Activated CD4-positive, alpha-beta memory T cell treated with anti-CD3 and anti-CD28 coated beads for 36 hours (primary cell): ENCODE measurements around the gene TBC1D2B. TPM values are rescaled to one million over a fixed set of nuclear protein-coding genes. Genes with fewer than 3 reads are reported as not detected.
"Not testable (repeated sequence)": the region's sequence is repeated elsewhere in the genome, so short reads cannot be mapped to it uniquely, and the experiment has no call there.

Experiments used
- CTCF ChIA-PET: fragments of 350-600 bp; sonication (Branson Sonifier 250); formaldehyde crosslinking; loops from one replicate; lab custom pipeline; 2021; ENCODE audit warnings: antibody characterized with exemption, inconsistent platforms; lab: Charles Lee
- POLR2A ChIA-PET: fragments of 350-600 bp; sonication (Branson Sonifier 250); formaldehyde crosslinking; loops from one replicate; lab custom pipeline; 2021; ENCODE audit warnings: antibody characterized with exemption; lab: Charles Lee
- DNase-seq: peaks from one replicate; pipeline ENCODE4 v3.0.0-alpha.2; 2020
- H3K27ac Mint-ChIP-seq: one replicate; pipeline ENCODE4 v1.8.0; 2021; ENCODE audit warnings: mixed read lengths
- H3K27me3 Mint-ChIP-seq: one replicate; pipeline ENCODE4 v1.8.0; 2021; ENCODE audit warnings: mixed read lengths
- H3K36me3 Mint-ChIP-seq: one replicate; pipeline ENCODE4 v1.8.0; 2021; ENCODE audit warnings: mixed read lengths
- H3K4me1 Mint-ChIP-seq: one replicate; pipeline ENCODE4 v1.8.0; 2021; ENCODE audit warnings: low read depth, mixed read lengths
- H3K4me3 Mint-ChIP-seq: one replicate; pipeline ENCODE4 v1.8.0; 2021; ENCODE audit warnings: mild to moderate bottlenecking, mixed read lengths
- H3K9me3 Mint-ChIP-seq: one replicate; pipeline ENCODE4 v1.8.0; 2021; ENCODE audit warnings: mixed read lengths
- intact Hi-C: fragments of 100-400 bp; cut with micrococcal nuclease; formaldehyde crosslinking; loops from one replicate; pipeline ENCODE4 v1.15.1; 2023
- total RNA-seq, 2 experiments: library from RNA; stranded (reverse); gene quantifications; one replicate each; pipeline ENCODE4 v1.2.3, GENCODE V29; 2021

TBC1D2B gene
- total RNA-seq, 2 experiments from 2014 or later = 47.9 to 57.8 TPM

GRCh38 chr15:77998592-77998991, 78.9 kb downstream of the TBC1D2B start:
- ChIA-PET POLR2A (no interaction called here), CTCF (interaction anchor here (1.1 to 6.4 kb wide), 5 partner anchors 21 to 109 kb away, joined by 3 to 141 read pairs (median 4); no protein-coding TSS in a partner anchor)
- H3K9me3 Mint-ChIP-seq = no peaks in the 10 kb centered on the region
- H3K4me1 Mint-ChIP-seq = peaks cover 8% of the 10 kb centered on the region
- intact Hi-C loops = no loop called here
- no peak overlapping the region for H3K4me3 Mint-ChIP-seq
- no peak for DNase-seq
- peaks cover 39% of the 10 kb centered on the region for H3K36me3 Mint-ChIP-seq
- no peaks in the 10 kb centered on the region for H3K27me3 Mint-ChIP-seq
- no peak overlapping the region for H3K27ac Mint-ChIP-seq

- DNase-seq, H3K27me3 Mint-ChIP-seq, intact Hi-C loops, H3K27ac Mint-ChIP-seq, H3K9me3 Mint-ChIP-seq, POLR2A ChIA-PET, H3K4me3 Mint-ChIP-seq, H3K4me1 Mint-ChIP-seq: not testable (repeated sequence)
- H3K36me3 Mint-ChIP-seq = peaks cover 38% of the 10 kb centered on the region
- CTCF ChIA-PET = interaction anchor here (1.1 to 6.4 kb wide), 3 partner anchors 21 to 110 kb away, joined by 3 to 141 read pairs (median 4); no protein-coding TSS in a partner anchor
Measured at GRCh38 chr15:77997761-77998554, 79.6 kb downstream of the TBC1D2B start.

GRCh38 chr15:77997221-77997620, 80.3 kb downstream of the TBC1D2B start:
- peaks cover 33% of the 10 kb centered on the region for H3K36me3 Mint-ChIP-seq
- H3K27ac Mint-ChIP-seq, H3K9me3 Mint-ChIP-seq, H3K4me1 Mint-ChIP-seq, intact Hi-C loops, H3K4me3 Mint-ChIP-seq, H3K27me3 Mint-ChIP-seq, DNase-seq, POLR2A ChIA-PET: not testable (repeated sequence)
- CTCF ChIA-PET = interaction anchor here (1.2 to 6.4 kb wide), 2 partner anchors 39 to 110 kb away, joined by 4 to 141 read pairs; no protein-coding TSS in a partner anchor

- H3K4me3 Mint-ChIP-seq, intact Hi-C loops, POLR2A ChIA-PET, H3K27ac Mint-ChIP-seq, DNase-seq, H3K27me3 Mint-ChIP-seq, H3K9me3 Mint-ChIP-seq, H3K4me1 Mint-ChIP-seq: not testable (repeated sequence)
- H3K36me3 Mint-ChIP-seq = peaks cover 30% of the 10 kb centered on the region
- CTCF ChIA-PET = interaction anchor here (1.0 to 6.4 kb wide), 2 partner anchors 38 to 111 kb away, joined by 3 to 141 read pairs; no protein-coding TSS in a partner anchor
Measured at GRCh38 chr15:77996713-77997171, 80.8 kb downstream of the TBC1D2B start.

GRCh38 chr15:77996226-77996625, 81.3 kb downstream of the TBC1D2B start:
- H3K9me3 Mint-ChIP-seq, POLR2A ChIA-PET, H3K4me3 Mint-ChIP-seq, intact Hi-C loops, H3K27me3 Mint-ChIP-seq, H3K27ac Mint-ChIP-seq, DNase-seq: not testable (repeated sequence)
- H3K4me1 Mint-ChIP-seq = peaks cover 11% of the 10 kb centered on the region
- peaks cover 28% of the 10 kb centered on the region for H3K36me3 Mint-ChIP-seq
- CTCF ChIA-PET = interaction anchor here (1.0 to 6.4 kb wide), 2 partner anchors 39 to 111 kb away, joined by 3 to 141 read pairs; no protein-coding TSS in a partner anchor

GRCh38 chr15:77995537-77995918, 82.0 kb downstream of the TBC1D2B start:
- H3K4me3 Mint-ChIP-seq, H3K9me3 Mint-ChIP-seq, DNase-seq, intact Hi-C loops, H3K27ac Mint-ChIP-seq, H3K27me3 Mint-ChIP-seq, POLR2A ChIA-PET: not testable (repeated sequence)
- CTCF ChIA-PET = interaction anchor here (6.4 kb wide), 1 partner anchor 112 kb away, joined by 141 read pairs; no protein-coding TSS in a partner anchor
- H3K4me1 Mint-ChIP-seq = peaks cover 13% of the 10 kb centered on the region
- H3K36me3 Mint-ChIP-seq = peaks cover 23% of the 10 kb centered on the region

- H3K4me1 Mint-ChIP-seq = peaks cover 14% of the 10 kb centered on the region
- POLR2A ChIA-PET, DNase-seq, H3K9me3 Mint-ChIP-seq, H3K27ac Mint-ChIP-seq, H3K27me3 Mint-ChIP-seq, H3K4me3 Mint-ChIP-seq, intact Hi-C loops: not testable (repeated sequence)
- H3K36me3 Mint-ChIP-seq = peaks cover 18% of the 10 kb centered on the region
- CTCF ChIA-PET = interaction anchor here (1.1 to 6.4 kb wide), 3 partner anchors 36 to 113 kb away, joined by 4 to 141 read pairs (median 6); no protein-coding TSS in a partner anchor
Measured at GRCh38 chr15:77994893-77995536, 82.5 kb downstream of the TBC1D2B start.

GRCh38 chr15:77993970-77994693, 83.4 kb downstream of the TBC1D2B start:
- POLR2A ChIA-PET, H3K4me3 Mint-ChIP-seq, H3K9me3 Mint-ChIP-seq, intact Hi-C loops, H3K27me3 Mint-ChIP-seq: not testable (repeated sequence)
- Mint-ChIP-seq H3K27ac (peak overlapping the region; percentile 51), H3K36me3 (peaks cover 18% of the 10 kb centered on the region), H3K4me1 (peaks cover 14% of the 10 kb centered on the region)
- peak; percentile 57 for DNase-seq
- CTCF ChIA-PET = interaction anchor here (1.1 to 1.3 kb wide), 2 partner anchors 35 to 114 kb away, joined by 4 to 6 read pairs; no protein-coding TSS in a partner anchor

GRCh38 chr15:77993374-77993911, 84.1 kb downstream of the TBC1D2B start:
- POLR2A ChIA-PET = no interaction called here
- H3K27me3 Mint-ChIP-seq = no peaks in the 10 kb centered on the region
- H3K9me3 Mint-ChIP-seq = no peaks in the 10 kb centered on the region
- DNase-seq = no peak
- intact Hi-C loops = no loop called here
- H3K4me1 Mint-ChIP-seq = peaks cover 17% of the 10 kb centered on the region
- H3K27ac Mint-ChIP-seq = peak overlapping the region; percentile 51
- H3K36me3 Mint-ChIP-seq = peaks cover 16% of the 10 kb centered on the region
- CTCF ChIA-PET = interaction anchor here (1.3 kb wide), 1 partner anchor 34 kb away, joined by 4 read pairs; no protein-coding TSS in a partner anchor
- H3K4me3 Mint-ChIP-seq = no peak overlapping the region

GRCh38 chr15:77992356-77993222, 84.9 kb downstream of the TBC1D2B start:
- H3K36me3 Mint-ChIP-seq = peaks cover 8% of the 10 kb centered on the region
- intact Hi-C loops = no loop called here
- peak overlapping the region; percentile 33 for H3K27ac Mint-ChIP-seq
- DNase-seq = no peak
- CTCF ChIA-PET = no interaction called here
- no peaks in the 10 kb centered on the region for H3K27me3 Mint-ChIP-seq
- H3K9me3 Mint-ChIP-seq = no peaks in the 10 kb centered on the region
- POLR2A ChIA-PET = no interaction called here
- H3K4me1 Mint-ChIP-seq = peaks cover 17% of the 10 kb centered on the region
- H3K4me3 Mint-ChIP-seq = no peak overlapping the region
